GM19193 (cell line): ENCODE measurements around the gene MFF.
"Not testable (repeated sequence)": the region's sequence is repeated elsewhere in the genome, so short reads cannot be mapped to it uniquely, and the experiment has no call there.

Experiments
- POLR2A ChIP-seq: IDR thresholded peaks from 4 replicates; pipeline ENCODE4 v1.6.1; 2011; ENCODE audit not compliant: insufficient read depth, insufficient read length; ENCODE audit errors: extremely low read depth

MFF gene

GRCh38 chr2:227386630-227387029, 61.6 kb downstream of the MFF start:
- TF ChIP-seq POLR2A = no peak

- TF ChIP-seq POLR2A = not testable (repeated sequence)
Observed at GRCh38 chr2:227387583-227387982, 62.5 kb downstream of the MFF start, which contains the start of gene SCYGR1. Gene SCYGR1 (minus strand): TSS chr2:227387949. CDS start chr2:227387949, 0 bp downstream.

GRCh38 chr2:227388537-227389011, 63.5 kb downstream of the MFF start:
- no peak for TF ChIP-seq POLR2A

GRCh38 chr2:227389231-227389630, 64.2 kb downstream of the MFF start:
- no peak for TF ChIP-seq POLR2A

- no peak for TF ChIP-seq POLR2A
Observed at GRCh38 chr2:227389661-227390060, 64.6 kb downstream of the MFF start.

- TF ChIP-seq POLR2A = no peak
Observed at GRCh38 chr2:227390468-227391256, 65.6 kb downstream of the MFF start.

- TF ChIP-seq POLR2A = no peak
Observed at GRCh38 chr2:227394401-227394800, 69.3 kb downstream of the MFF start.

- no peak for TF ChIP-seq POLR2A
Observed at GRCh38 chr2:227395556-227395955, 70.5 kb downstream of the MFF start.

- TF ChIP-seq POLR2A = no peak
Observed at GRCh38 chr2:227397562-227397961, 72.5 kb downstream of the MFF start.

GRCh38 chr2:227398684-227399670, 73.9 kb downstream of the MFF start:
- no peak for TF ChIP-seq POLR2A

- no peak for TF ChIP-seq POLR2A
Observed at GRCh38 chr2:227401550-227401949, 76.5 kb downstream of the MFF start.

- TF ChIP-seq POLR2A = no peak
Observed at GRCh38 chr2:227402321-227402720, 77.3 kb downstream of the MFF start.

GRCh38 chr2:227402959-227403358, 77.9 kb downstream of the MFF start:
- TF ChIP-seq POLR2A = no peak

- no peak for TF ChIP-seq POLR2A
Observed at GRCh38 chr2:227404585-227405271, 79.7 kb downstream of the MFF start.
